K562 (cell line): Measurements from ENCODE around the gene NPAS2. TPM values are rescaled to one million over a fixed set of nuclear protein-coding genes. Genes with fewer than 3 reads are reported as not detected.

ENCODE experiments used
- SIN3B ChIP-seq: fragments of 450-650 bp; IDR thresholded peaks from 2 replicates; pipeline ENCODE4 v1.6.1; 2017; ENCODE audit warnings: low read depth, mild to moderate bottlenecking, moderate library complexity
- polyA plus RNA-seq, 8 experiments: library from polyadenylated mRNA; depleted of rRNA in 4 of 8; stranded (reverse) in 5 of 8; unstranded in 3 of 8; fragments of >200 nt; fragmentation: Nextera tagmentation in 2 of 8; fragmentation: Illumina TruSeq in 1 of 8; extraction: Ambion mirVana in 2 of 8; extraction: Trizol in 1 of 8; gene quantifications; 2 replicates each; pipeline versions ENCODE4 v1.2.1 to v1.2.3, GENCODE V29; 2011 to 2014; ENCODE audit warnings: inconsistent platforms in 1 of 8, missing spikeins in 1 of 8
- total RNA-seq, 7 experiments: library from RNA; depleted of rRNA in 6 of 7; stranded (reverse); fragments of >200 nt in 6 of 7; fragmentation: Illumina TruSeq in 2 of 7; extraction: Trizol in 2 of 7; gene quantifications; 2 replicates each; pipeline versions ENCODE4 v1.2.1 to v1.2.3, GENCODE V29; 2011 to 2021; ENCODE audit warnings: low replicate concordance in 1 of 7
- TF ChIP-seq, protein P1 (sequence below): fragments of 450-650 bp; IDR thresholded peaks from 2 replicates; pipeline ENCODE4 v1.6.1; 2016; ENCODE audit warnings: low read depth

Gene NPAS2
- total and polyA plus RNA-seq, 9 of the 15 experiments (the other 6 are each of a cell fraction or from before 2014, with no cell fraction given) = 0.06 to 0.29 (median 0.07) TPM; not detected in 5

DNA sequence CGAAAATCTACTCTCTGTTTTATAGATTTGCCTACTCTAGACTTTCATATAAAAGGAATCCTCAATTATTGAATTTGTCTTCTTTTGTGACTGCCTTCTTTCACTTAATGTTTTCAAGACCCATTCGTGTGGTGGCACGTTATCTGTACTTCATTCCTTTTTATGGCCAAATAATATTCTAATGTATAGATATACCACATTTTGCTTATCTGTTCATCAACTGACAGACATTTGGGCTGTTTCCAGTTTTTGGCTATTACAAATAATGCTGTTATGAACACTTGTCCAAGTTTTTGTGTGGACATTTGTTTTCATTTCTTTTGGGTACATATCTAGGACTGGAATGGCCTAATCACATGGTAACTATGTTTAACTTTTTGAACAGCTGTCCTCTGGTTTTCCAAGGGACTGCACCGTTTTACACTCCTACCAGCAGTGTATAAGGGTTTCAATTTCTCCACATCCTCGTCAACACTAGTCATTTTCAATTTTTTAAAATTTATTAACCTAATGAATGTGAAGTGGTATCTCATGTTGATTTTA, 9.3 kb upstream of the NPAS2 start (continued):
- TF ChIP-seq, protein P1, sequence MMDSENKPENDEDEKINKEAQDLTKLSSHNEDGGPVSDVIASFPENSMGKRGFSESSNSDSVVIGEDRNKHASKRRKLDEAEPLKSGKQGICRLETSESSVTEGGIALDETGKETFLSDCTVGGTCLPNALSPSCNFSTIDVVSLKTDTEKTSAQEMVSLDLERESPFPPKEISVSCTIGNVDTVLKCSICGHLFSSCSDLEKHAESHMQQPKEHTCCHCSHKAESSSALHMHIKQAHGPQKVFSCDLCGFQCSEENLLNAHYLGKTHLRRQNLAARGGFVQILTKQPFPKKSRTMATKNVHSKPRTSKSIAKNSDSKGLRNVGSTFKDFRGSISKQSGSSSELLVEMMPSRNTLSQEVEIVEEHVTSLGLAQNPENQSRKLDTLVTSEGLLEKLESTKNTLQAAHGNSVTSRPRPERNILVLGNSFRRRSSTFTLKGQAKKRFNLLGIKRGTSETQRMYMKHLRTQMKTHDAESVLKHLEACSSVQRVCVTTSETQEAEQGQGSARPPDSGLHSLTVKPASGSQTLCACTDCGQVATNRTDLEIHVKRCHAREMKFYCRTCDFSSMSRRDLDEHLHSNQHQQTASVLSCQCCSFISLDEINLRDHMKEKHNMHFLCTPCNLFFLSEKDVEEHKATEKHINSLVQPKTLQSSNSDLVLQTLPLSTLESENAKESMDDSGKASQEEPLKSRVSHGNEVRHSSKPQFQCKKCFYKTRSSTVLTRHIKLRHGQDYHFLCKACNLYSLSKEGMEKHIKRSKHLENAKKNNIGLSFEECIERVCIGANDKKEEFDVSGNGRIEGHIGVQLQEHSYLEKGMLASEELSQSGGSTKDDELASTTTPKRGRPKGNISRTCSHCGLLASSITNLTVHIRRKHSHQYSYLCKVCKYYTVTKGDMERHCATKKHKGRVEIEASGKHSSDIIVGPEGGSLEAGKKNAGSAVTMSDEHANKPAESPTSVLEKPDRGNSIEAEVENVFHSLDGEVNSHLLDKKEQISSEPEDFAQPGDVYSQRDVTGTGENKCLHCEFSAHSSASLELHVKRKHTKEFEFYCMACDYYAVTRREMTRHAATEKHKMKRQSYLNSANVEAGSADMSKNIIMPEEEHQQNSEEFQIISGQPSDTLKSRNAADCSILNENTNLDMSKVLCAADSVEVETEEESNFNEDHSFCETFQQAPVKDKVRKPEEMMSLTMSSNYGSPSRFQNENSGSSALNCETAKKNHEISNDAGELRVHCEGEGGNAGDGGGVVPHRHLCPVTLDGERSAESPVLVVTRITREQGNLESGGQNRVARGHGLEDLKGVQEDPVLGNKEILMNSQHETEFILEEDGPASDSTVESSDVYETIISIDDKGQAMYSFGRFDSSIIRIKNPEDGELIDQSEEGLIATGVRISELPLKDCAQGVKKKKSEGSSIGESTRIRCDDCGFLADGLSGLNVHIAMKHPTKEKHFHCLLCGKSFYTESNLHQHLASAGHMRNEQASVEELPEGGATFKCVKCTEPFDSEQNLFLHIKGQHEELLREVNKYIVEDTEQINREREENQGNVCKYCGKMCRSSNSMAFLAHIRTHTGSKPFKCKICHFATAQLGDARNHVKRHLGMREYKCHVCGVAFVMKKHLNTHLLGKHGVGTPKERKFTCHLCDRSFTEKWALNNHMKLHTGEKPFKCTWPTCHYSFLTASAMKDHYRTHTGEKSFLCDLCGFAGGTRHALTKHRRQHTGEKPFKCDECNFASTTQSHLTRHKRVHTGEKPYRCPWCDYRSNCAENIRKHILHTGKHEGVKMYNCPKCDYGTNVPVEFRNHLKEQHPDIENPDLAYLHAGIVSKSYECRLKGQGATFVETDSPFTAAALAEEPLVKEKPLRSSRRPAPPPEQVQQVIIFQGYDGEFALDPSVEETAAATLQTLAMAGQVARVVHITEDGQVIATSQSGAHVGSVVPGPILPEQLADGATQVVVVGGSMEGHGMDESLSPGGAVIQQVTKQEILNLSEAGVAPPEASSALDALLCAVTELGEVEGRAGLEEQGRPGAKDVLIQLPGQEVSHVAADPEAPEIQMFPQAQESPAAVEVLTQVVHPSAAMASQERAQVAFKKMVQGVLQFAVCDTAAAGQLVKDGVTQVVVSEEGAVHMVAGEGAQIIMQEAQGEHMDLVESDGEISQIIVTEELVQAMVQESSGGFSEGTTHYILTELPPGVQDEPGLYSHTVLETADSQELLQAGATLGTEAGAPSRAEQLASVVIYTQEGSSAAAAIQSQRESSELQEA = no peak
- TF ChIP-seq SIN3B = no peak
- TF ChIP-seq, all 486 proteins: peak for 0
